HG03575 (cell line): ENCODE measurements around the gene NAV3.

ENCODE experiments used
- ATAC-seq: cut with Tn5 transposase; IDR thresholded peaks from one replicate; pipeline ENCODE4 v1.9.1; 2021; ENCODE audit not compliant: unreplicated experiment, insufficient number of reproducible peaks, low FRiP score; ENCODE audit errors: extremely low read depth

NAV3 gene

GRCh38 chr12:78007173-78007572, 176.5 kb downstream of the NAV3 start:
- ATAC-seq = no peak

- ATAC-seq = no peak
These were observed 178.3 kb downstream of the NAV3 start for GRCh38 chr12:78009031-78009430.

- ATAC-seq = no peak
These were observed 187.6 kb downstream of the NAV3 start for GRCh38 chr12:78018171-78018910.

- no peak for ATAC-seq
These were observed 188.2 kb downstream of the NAV3 start for GRCh38 chr12:78018939-78019338.

GRCh38 chr12:78028426-78028825, 197.7 kb downstream of the NAV3 start:
- no peak for ATAC-seq

GRCh38 chr12:78034025-78034424, 203.3 kb downstream of the NAV3 start:
- ATAC-seq = no peak

GRCh38 chr12:78035901-78036606, 205.4 kb downstream of the NAV3 start:
- no peak for ATAC-seq

GRCh38 chr12:78036874-78037273, 206.2 kb downstream of the NAV3 start:
- ATAC-seq = no peak

- ATAC-seq = no peak
These were observed 207.0 kb downstream of the NAV3 start for GRCh38 chr12:78037707-78038106.

GRCh38 chr12:78038541-78038940, 207.8 kb downstream of the NAV3 start:
- no peak for ATAC-seq

GRCh38 chr12:78038986-78039385, 208.3 kb downstream of the NAV3 start:
- no peak for ATAC-seq

- ATAC-seq = no peak
These were observed 209.4 kb downstream of the NAV3 start for GRCh38 chr12:78040111-78040510.

GRCh38 chr12:78050790-78051189, 220.1 kb downstream of the NAV3 start:
- no peak for ATAC-seq

- no peak for ATAC-seq
These were observed 224.9 kb downstream of the NAV3 start for GRCh38 chr12:78055545-78055944.

GRCh38 chr12:78057075-78057474, 226.4 kb downstream of the NAV3 start:
- ATAC-seq = no peak

- no peak for ATAC-seq
These were observed 229.5 kb downstream of the NAV3 start for GRCh38 chr12:78060186-78060585.

GRCh38 chr12:78062786-78063185, 232.1 kb downstream of the NAV3 start:
- ATAC-seq = no peak

- no peak for ATAC-seq
These were observed 251.1 kb downstream of the NAV3 start for GRCh38 chr12:78081590-78082314.

GRCh38 chr12:78085542-78086182, 255.0 kb downstream of the NAV3 start:
- no peak for ATAC-seq
